ENCODE measurements around the gene RPL31. TPM values are rescaled to one million over a fixed set of nuclear protein-coding genes. Genes with fewer than 3 reads are reported as not detected.

The RPL31 gene
- total RNA-seq, 1 experiment from 2014 or later = 682 TPM

DNA sequence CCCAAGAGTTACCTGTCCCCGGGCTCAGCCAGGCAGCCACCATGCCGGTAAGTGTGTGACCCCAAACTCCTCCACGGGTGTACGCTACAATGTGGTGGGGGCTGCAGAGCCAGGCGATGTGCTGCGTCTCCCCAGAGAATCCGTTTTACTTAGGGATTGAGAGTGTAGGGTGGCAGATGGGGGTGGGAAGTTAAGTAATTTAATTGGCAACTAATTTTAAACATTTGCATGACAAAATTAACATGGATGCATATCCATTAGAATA is 26.6 kb upstream of the RPL31 start:
- H3K4me3 ChIP-seq (ENCODE audit: low read depth in 2 of 2, low read length in 2 of 2) = no peak overlapping the region
- no peaks in the 10 kb centered on the region for H3K27me3 ChIP-seq (ENCODE audit: control insufficient read depth, insufficient read depth, low read length)
- BruUV-seq (replicated peaks) = no TSS peak
- peaks cover 4% of the 10 kb centered on the region; the same call in 1 of the 2 replicates for H3K36me3 ChIP-seq (ENCODE audit: control insufficient read depth, insufficient read depth, low read length)
- ChIA-PET POLR2A (no interaction called here), CTCF (no interaction called here)
- in situ Hi-C loops (cut with HindIII; ENCODE audit: low pct_unique_long_range_greater_than_20kb, low sequenced_read_pairs) (no loop called here), intact Hi-C loops (cut with micrococcal nuclease; ENCODE audit: unreplicated experiment) (no loop called here)
- ATAC-seq (no peak), DNase-seq (ENCODE audit: low read depth, low spot score) (no peak)
- H3K9me3 ChIP-seq (ENCODE audit: control insufficient read depth, insufficient read depth, low read depth, low read length) = no peaks in the 10 kb centered on the region
- no peak for TF ChIP-seq POLR2AphosphoS5 (IDR thresholded peaks at IDR 0.05; ENCODE audit: low read depth, low read length)
- TF ChIP-seq, protein P1, sequence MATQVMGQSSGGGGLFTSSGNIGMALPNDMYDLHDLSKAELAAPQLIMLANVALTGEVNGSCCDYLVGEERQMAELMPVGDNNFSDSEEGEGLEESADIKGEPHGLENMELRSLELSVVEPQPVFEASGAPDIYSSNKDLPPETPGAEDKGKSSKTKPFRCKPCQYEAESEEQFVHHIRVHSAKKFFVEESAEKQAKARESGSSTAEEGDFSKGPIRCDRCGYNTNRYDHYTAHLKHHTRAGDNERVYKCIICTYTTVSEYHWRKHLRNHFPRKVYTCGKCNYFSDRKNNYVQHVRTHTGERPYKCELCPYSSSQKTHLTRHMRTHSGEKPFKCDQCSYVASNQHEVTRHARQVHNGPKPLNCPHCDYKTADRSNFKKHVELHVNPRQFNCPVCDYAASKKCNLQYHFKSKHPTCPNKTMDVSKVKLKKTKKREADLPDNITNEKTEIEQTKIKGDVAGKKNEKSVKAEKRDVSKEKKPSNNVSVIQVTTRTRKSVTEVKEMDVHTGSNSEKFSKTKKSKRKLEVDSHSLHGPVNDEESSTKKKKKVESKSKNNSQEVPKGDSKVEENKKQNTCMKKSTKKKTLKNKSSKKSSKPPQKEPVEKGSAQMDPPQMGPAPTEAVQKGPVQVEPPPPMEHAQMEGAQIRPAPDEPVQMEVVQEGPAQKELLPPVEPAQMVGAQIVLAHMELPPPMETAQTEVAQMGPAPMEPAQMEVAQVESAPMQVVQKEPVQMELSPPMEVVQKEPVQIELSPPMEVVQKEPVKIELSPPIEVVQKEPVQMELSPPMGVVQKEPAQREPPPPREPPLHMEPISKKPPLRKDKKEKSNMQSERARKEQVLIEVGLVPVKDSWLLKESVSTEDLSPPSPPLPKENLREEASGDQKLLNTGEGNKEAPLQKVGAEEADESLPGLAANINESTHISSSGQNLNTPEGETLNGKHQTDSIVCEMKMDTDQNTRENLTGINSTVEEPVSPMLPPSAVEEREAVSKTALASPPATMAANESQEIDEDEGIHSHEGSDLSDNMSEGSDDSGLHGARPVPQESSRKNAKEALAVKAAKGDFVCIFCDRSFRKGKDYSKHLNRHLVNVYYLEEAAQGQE (IDR thresholded peaks at IDR 0.05; ENCODE audit: insufficient read depth in 1 of 2, low read depth in 2 of 2, low read length in 1 of 2) = no peak
- no peak for TF ChIP-seq TCF7L2 (IDR thresholded peaks at IDR 0.05; ENCODE audit: low read depth, low read length)
- TF ChIP-seq SIN3A (IDR thresholded peaks at IDR 0.05; ENCODE audit: borderline replicate concordance, insufficient read depth, low read depth, low read length) = no peak
- TF ChIP-seq, protein P2, sequence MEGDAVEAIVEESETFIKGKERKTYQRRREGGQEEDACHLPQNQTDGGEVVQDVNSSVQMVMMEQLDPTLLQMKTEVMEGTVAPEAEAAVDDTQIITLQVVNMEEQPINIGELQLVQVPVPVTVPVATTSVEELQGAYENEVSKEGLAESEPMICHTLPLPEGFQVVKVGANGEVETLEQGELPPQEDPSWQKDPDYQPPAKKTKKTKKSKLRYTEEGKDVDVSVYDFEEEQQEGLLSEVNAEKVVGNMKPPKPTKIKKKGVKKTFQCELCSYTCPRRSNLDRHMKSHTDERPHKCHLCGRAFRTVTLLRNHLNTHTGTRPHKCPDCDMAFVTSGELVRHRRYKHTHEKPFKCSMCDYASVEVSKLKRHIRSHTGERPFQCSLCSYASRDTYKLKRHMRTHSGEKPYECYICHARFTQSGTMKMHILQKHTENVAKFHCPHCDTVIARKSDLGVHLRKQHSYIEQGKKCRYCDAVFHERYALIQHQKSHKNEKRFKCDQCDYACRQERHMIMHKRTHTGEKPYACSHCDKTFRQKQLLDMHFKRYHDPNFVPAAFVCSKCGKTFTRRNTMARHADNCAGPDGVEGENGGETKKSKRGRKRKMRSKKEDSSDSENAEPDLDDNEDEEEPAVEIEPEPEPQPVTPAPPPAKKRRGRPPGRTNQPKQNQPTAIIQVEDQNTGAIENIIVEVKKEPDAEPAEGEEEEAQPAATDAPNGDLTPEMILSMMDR (IDR thresholded peaks at IDR 0.05) = no peak
- H3K27ac ChIP-seq (ENCODE audit: low read length) = no peak overlapping the region
- no peaks in the 10 kb centered on the region for H3K4me1 ChIP-seq (ENCODE audit: control insufficient read depth, insufficient read depth, low read length)

DNA sequence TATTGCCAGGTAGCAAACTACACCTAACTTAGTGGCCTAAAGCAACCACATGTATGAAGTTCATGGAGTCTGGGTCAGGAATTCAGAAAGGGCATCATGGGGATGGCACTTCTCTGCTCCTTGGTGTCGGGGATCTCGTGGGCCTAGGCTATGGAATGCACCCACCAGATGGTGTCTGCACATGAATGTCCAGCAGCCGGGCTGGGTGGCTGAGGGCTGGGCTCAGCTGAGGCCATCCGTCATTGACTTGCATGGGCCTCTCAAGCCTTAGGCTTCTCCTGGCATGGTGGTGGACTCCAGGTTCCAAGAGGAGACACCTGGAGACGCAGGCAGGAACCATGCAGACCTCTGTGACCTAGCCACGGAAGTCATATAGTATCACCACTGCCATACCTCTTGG is 26.0 kb upstream of the RPL31 start:
- DNase-seq (ENCODE audit: low read depth, low spot score) (no peak), ATAC-seq (no peak)
- Histone ChIP-seq H3K9me3 (ENCODE audit: control insufficient read depth, insufficient read depth, low read depth, low read length) (no peaks in the 10 kb centered on the region), H3K4me1 (ENCODE audit: control insufficient read depth, insufficient read depth, low read length) (no peaks in the 10 kb centered on the region), H3K4me3 (ENCODE audit: low read depth in 2 of 2, low read length in 2 of 2) (no peak overlapping the region), H3K36me3 (ENCODE audit: control insufficient read depth, insufficient read depth, low read length) (peaks cover 4% of the 10 kb centered on the region; the same call in 1 of the 2 replicates), H3K27ac (ENCODE audit: low read length) (no peak overlapping the region), H3K27me3 (ENCODE audit: control insufficient read depth, insufficient read depth, low read length) (no peaks in the 10 kb centered on the region)
- CTCF ChIA-PET = no interaction called here
- TF ChIP-seq SIN3A (IDR thresholded peaks at IDR 0.05; ENCODE audit: borderline replicate concordance, insufficient read depth, low read depth, low read length) = no peak
- TF ChIP-seq POLR2AphosphoS5 (IDR thresholded peaks at IDR 0.05; ENCODE audit: low read depth, low read length) = no peak
- TF ChIP-seq, protein P1 (IDR thresholded peaks at IDR 0.05; ENCODE audit: insufficient read depth in 1 of 2, low read depth in 2 of 2, low read length in 1 of 2) = no peak
- TF ChIP-seq, protein P2 (IDR thresholded peaks at IDR 0.05) = no peak
- no TSS peak for BruUV-seq (replicated peaks)
- in situ Hi-C loops (cut with HindIII; ENCODE audit: low pct_unique_long_range_greater_than_20kb, low sequenced_read_pairs) (no loop called here), intact Hi-C loops (cut with micrococcal nuclease; ENCODE audit: unreplicated experiment) (no loop called here)
- POLR2A ChIA-PET = no interaction called here

Data from Panc1 (cell line).